ENCODE results near the gene EMP1.

EMP1 gene

DNA sequence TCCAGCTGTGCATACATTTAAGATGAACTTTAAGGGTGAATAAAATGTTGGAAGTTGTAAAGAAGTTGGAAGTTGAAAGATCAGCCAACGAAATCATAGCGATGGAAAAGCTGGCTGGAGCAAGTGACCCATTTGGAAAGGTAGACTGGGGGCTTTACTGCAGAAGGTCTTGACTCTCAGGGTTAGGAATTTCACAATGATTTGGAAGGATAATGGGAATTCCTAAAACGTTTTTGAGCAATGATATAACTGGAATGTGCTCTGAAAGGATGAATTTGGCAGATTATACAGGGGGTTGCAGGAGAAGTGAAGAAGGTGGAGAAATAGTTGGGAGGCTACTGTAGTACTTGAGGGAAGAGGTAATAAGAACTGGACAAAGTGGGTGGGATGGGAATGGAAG, 27.4 kb downstream of the EMP1 start:
- no peak for ATAC-seq

- ATAC-seq: no peak
Observed at GRCh38 chr12:13227191-13227590, 30.7 kb downstream of the EMP1 start.

- no peak for ATAC-seq
Observed at GRCh38 chr12:13228579-13228978, 32.1 kb downstream of the EMP1 start.

- ATAC-seq: no peak
Observed at GRCh38 chr12:13229504-13229903, 33.0 kb downstream of the EMP1 start.

GRCh38 chr12:13230500-13230899, 34.0 kb downstream of the EMP1 start:
- no peak for ATAC-seq

DNA sequence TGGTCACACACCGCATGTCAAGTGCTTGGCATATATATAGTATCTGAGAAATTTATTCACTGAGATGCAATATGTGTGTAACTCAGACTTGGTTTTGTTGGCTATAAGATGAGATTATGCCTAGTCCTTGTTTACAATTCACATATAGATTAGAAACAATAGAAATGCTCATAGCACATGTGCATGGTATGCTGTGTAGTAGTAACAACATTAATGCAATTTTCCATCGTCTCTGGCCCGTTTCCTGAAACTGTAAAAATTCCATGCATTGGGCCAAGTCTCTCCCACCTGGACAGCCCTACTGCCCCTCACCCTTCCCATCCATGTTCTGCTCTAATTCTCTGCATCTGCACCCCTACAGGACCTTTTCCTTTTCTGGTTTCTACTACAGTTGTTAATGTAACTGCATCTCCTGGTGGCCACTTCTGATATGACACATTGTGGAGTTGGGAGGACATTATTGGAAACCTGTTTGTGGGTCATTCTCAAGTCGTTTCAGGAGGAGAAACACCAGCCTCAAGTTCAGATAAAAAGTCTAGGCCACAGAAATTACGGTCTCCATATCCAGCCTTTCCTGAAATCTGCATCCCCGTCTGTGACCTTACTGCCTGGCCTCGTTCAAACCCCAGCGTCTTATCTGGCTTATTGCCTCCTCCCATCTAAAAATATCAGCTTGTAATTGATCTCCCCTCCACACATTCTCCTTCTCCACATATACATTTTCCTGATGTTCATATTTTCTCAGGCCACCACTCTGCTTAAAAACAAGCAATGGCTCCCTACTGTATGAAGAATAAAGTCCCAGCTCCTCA, 37.5 kb downstream of the EMP1 start:
- ATAC-seq: no peak

- no peak for ATAC-seq
Observed at GRCh38 chr12:13238204-13238603, 41.7 kb downstream of the EMP1 start.

GRCh38 chr12:13241833-13242488, 45.4 kb downstream of the EMP1 start:
- no peak for ATAC-seq

DNA sequence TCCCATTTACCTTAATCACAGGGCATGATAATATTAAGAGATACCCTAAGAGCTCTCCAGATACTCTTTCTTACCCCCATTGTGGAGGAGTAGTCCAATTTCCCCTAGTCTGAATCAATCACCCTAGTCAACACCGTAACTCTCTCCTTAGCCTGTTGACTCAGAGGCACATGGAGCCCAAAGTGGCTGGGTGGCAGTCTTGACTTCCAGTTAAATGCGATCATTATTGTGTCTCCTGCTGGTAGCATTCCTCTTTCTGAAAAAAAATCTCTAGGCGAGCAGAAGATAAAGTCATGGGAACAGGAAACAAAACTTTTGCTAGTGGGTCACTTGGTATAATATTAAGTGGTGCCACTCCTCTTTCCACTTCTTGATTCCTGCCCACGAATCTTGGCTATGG, 46.4 kb downstream of the EMP1 start:
- no peak for ATAC-seq

DNA sequence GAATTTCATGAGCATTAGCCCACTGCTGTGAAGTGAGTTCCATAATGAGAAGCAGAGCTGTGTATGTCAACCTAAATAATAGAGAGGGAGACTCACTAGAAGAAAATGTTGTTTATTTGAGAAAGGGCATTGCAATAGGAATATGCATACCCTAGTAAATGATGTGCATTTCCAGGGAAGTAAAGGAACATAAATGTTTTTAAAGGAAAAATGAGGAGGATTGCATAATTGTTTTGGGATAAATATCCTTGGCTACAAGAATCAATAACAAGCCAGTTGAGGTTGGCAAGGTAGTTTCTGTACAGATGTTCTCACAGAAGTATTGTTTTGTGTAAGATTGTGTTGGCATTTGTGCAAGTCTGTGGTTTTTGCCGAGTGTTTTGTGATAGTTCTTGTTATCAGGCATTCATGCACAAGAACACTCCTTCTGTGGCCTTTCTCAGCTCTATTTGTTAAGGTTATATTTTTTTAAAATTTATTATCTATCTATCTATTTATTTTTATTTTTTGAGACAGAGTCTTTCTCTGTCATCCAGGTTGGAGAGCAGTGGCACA, 47.1 kb downstream of the EMP1 start:
- no peak for ATAC-seq

DNA sequence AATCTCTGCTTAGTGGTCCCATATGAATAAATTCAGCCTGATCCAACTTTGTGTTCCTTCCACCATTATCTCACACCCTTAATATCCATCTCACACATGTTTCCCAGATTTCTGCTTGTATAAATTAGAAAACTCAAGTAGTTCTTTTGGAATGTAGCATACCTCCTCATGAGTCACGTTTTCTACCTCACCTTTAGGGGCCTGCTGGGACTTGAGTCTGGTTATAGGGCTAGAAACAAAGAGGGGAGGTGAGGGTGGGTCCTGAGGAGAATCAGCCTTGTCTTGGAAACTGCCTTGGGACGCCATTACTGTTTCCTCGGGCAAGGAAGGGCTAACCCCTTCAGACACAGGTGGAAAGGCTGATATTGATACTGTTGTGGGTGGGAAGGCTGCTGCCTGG, 51.1 kb downstream of the EMP1 start:
- ATAC-seq: no peak

DNA sequence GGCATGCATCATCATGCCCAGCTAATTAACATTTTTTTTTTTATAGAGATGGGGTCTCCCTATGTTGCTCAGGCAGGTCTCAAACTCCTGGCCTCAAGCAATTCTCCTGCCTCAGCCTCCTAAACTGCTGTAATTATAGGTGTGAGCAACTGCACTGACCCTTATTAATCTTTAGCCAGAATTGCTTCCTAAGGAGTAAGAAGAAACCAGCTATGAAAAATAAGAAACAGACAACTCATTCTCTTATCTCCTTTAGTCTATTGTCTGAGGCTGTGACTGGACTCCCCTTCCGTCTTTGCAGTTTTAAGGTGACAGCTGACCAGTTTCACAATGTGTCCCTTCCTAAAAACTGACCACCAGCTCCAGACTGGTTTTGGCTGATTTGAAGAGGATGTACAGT, 52.4 kb downstream of the EMP1 start:
- ATAC-seq: no peak

DNA sequence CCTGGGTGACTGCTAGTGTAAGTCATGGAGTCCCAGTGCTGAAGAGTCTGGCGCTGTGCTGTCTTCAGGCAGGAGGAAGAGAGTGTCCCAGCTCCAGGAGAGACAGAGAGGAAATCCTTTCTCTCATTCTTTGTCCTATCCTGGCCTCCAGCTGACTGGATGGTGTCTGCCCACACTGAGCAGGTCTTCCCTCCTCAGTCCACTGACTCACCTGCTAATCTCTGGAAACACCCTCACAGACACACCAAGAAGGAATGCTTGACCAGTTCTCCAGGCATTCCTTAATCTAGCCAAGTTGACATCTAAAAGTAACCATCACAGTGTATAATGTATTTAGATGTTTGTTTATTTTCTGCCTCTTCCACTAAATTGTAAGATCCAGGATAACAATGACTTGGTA, 53.9 kb downstream of the EMP1 start:
- no peak for ATAC-seq

GRCh38 chr12:13251521-13251920, 55.0 kb downstream of the EMP1 start:
- no peak for ATAC-seq

DNA sequence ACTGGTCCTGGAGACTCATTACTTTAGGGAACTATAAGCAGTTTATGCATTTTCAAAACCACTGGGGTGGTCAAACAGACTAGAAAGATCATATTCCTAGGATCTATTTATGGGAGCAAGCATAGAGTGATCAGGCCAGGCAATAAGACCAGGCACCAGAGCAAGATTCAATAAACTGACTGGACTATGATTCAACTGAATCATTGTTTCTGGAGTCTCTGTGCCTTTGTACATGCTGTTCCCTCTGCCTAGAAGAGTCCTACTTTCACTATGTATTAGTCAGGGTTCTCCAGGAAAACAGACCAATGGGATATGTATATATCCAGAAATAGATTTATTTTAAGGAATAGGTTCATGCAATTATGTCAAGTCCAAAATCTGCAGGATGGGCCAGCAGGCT, 55.5 kb downstream of the EMP1 start:
- no peak for ATAC-seq

DNA sequence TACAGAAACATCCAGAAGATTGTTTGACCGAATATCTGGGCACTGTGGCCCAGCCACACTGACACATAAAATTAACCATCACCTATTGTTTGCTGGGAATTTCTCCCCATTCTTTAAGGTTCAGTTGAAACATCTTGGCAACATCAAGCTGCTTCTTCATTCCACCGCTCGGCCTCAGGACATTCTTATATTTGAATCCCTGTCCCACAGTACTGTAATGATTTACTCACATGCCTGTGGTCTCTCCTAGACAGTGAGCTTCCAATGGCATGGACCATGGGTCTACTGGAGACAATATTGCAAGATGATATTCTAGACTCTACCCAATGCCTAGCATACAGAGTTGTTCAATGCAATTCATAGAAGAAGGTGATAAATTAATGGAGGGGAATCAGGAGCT, 56.1 kb downstream of the EMP1 start:
- ATAC-seq: no peak

DNA sequence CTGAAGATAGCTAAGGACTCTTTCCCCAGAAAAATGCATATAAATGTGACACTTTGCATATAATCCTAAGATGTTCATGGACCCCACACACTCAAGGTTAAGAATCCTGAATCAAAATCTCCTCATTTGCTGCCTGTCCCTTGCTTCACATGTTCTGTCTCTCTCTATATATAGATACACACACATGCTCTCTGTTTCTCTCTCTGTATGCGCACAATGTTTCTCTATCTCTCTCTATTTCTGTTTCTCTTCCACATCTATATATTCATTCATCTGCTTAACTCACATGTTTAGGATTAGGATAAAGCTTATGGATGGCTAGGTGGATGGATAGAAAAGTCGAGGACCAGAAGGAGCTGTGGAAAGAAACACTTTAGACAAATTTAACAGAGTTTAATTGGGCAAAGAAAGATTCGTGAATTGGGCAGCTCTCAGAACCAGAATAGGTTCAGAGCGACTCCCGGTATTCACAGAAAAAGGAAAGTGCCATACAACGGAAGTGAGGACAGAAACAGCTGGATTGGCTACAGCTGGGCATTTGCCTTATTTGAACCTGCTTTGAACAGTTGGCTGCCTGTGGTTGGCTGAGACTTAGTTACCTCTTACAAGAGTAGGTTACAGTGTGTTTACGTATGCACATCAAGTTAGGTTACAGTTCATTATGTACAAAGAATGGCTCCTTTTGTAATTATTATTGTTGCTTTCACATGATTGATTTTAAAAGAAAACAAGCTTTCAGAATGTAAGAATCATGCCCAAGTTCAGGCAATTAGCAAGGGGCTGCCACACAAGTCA, 57.6 kb downstream of the EMP1 start:
- no peak for ATAC-seq

DNA sequence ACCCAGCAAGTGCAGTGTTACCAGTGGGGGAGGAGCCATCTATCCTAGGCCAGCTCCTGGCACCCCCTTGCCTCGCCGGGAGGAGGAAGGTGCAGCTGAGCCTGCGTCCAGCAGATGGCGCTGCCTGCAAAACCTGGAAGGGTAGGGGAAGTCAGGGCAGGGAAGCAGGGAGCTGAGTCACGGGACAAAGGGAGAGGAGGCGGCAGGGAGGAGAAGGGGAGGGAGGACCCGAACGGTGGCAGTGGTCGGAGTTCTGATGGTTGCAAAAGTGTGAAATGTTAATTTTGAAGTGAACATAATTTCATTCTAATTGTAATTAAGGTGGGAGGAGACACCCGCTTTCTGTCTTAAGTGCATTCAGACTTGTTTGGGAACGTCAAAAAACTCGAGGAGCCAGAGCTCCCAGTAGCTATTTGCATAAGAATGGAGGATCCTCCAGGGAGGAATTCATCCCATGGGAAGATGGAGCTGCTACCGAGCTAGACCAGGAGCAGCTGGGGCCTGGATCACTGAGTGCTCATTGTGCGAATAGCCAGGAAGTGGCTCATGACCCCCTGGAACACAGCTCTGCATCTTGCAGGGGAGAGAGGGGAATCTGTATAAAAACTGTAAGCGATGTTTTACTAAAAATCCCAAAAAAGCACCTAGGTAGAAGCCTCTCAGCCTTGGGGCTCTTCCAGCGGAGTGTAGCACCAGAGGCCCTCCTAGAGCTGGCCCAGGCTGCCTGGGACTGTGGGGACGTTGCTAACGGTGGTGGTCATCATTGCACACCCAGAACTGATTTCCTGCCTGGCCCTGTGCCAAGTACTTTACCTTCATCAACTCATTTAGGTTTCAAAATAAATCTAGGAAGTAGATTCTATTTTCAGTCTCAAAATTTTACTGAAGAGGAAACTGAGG, 59.5 kb downstream of the EMP1 start:
- ATAC-seq: peak; percentile 95 to 96

- no peak for ATAC-seq
Observed at GRCh38 chr12:13256692-13257045, 60.1 kb downstream of the EMP1 start.

GRCh38 chr12:13257356-13257875, 60.9 kb downstream of the EMP1 start:
- ATAC-seq: no peak

- ATAC-seq: no peak
Observed at GRCh38 chr12:13258197-13258596, 61.7 kb downstream of the EMP1 start.

DNA sequence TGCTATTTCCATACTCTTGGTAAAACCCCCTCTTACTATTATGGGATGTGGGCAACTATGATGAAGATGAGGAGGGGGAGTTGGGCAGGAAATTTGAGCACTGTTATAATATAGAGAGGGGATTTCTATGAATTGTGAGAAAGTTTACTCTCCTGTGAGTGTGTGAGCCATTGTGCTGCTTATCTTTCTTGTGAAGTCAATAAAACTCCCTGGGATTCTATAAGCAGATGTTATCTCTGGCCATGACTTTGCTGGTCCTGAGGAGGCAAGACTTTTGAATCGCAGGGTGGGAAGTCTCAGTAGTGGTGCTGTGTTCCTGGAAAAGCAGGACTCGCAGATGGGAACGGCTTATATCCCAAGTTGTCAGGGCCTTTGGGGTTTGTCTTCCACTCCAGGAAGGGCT, 62.2 kb downstream of the EMP1 start:
- ATAC-seq: no peak
